Measurements from ENCODE around the gene LPXN.

DNA sequence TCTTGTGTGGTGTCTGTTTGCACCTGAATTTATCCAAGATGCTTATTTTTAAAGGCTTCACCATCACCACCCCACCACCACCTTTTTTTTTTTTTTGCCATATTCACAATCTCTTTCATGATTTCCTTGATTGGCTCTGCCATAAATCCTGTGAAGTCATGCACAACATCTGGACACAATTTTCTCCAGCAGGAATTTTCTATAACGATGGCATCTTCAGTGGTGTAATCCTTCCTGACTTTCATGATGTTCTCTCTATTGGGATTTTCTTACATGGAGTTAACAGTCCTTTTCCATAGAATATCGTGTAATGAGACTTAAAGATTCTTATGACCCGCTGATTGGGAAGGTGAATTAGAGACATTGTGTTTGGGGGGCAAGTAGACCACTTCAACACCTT, 21.0 kb upstream of the LPXN start:
- TF ChIP-seq POLR2A (IDR thresholded peaks at IDR 0.05) (no peak), EP300 (IDR thresholded peaks at IDR 0.05; ENCODE audit: low read depth) (no peak)
- TF ChIP-seq, protein P1, sequence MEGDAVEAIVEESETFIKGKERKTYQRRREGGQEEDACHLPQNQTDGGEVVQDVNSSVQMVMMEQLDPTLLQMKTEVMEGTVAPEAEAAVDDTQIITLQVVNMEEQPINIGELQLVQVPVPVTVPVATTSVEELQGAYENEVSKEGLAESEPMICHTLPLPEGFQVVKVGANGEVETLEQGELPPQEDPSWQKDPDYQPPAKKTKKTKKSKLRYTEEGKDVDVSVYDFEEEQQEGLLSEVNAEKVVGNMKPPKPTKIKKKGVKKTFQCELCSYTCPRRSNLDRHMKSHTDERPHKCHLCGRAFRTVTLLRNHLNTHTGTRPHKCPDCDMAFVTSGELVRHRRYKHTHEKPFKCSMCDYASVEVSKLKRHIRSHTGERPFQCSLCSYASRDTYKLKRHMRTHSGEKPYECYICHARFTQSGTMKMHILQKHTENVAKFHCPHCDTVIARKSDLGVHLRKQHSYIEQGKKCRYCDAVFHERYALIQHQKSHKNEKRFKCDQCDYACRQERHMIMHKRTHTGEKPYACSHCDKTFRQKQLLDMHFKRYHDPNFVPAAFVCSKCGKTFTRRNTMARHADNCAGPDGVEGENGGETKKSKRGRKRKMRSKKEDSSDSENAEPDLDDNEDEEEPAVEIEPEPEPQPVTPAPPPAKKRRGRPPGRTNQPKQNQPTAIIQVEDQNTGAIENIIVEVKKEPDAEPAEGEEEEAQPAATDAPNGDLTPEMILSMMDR (IDR thresholded peaks at IDR 0.05) = no peak

Data from transverse colon (tissue), 3 donors.